Measurements from ENCODE around the gene ZNF516. TPM values are rescaled to one million over a fixed set of nuclear protein-coding genes. Genes with fewer than 3 reads are reported as not detected.

ZNF516 gene
- total RNA-seq, 1 experiment from 2014 or later, result 25.5 TPM

GRCh38 chr18:76402026-76402990, 92.7 kb downstream of the ZNF516 start:
- no peak for TF ChIP-seq CTCF (IDR thresholded peaks at IDR 0.05; ENCODE audit: insufficient read depth in 1 of 2, low read depth in 1 of 2, low read length in 1 of 2, severe bottlenecking in 1 of 2, unreplicated experiment in 1 of 2)
- intact Hi-C loops (cut with micrococcal nuclease; ENCODE audit: unreplicated experiment), result no loop called here
- Mint-ChIP-seq H3K4me3 (ENCODE audit: unreplicated experiment) (no peak overlapping the region), H3K4me1 (ENCODE audit: low read depth, unreplicated experiment) (no peaks in the 10 kb centered on the region), H3K36me3 (ENCODE audit: insufficient read depth, unreplicated experiment) (peaks cover 11% of the 10 kb centered on the region), H3K27me3 (ENCODE audit: insufficient read depth, unreplicated experiment) (no peaks in the 10 kb centered on the region), H3K27ac (ENCODE audit: unreplicated experiment) (no peak overlapping the region), H3K9me3 (ENCODE audit: unreplicated experiment) (no peaks in the 10 kb centered on the region)
- no peak for DNase-seq
- H3K36me3 ChIP-seq (ENCODE audit: control insufficient read depth, insufficient read depth, low read length), result no peaks in the 10 kb centered on the region
- H3K4me1 ChIP-seq, result no peaks in the 10 kb centered on the region
- no peak overlapping the region for H3K4me3 ChIP-seq (ENCODE audit: low read depth, low read length)
- no peaks in the 10 kb centered on the region for H3K9me3 ChIP-seq
- BruUV-seq (replicated peaks), result no TSS peak
- H3K27me3 ChIP-seq (replicated peaks; ENCODE audit: control insufficient read depth, insufficient read depth, low read length), result no peaks in the 10 kb centered on the region
- ChIA-PET CTCF (no interaction called here), POLR2A (no interaction called here)

GRCh38 chr18:76401498-76401897, 93.5 kb downstream of the ZNF516 start:
- CTCF ChIA-PET, result interaction anchor here (0.7 kb wide), 1 partner anchor 14 kb away, joined by 4 read pairs; no protein-coding TSS in a partner anchor
- POLR2A ChIA-PET, result no interaction called here

More at GRCh38 chr18:76401498-76401897, 93.5 kb downstream of the ZNF516 start:
- Mint-ChIP-seq H3K27me3 (ENCODE audit: insufficient read depth, unreplicated experiment) (no peaks in the 10 kb centered on the region), H3K4me1 (ENCODE audit: low read depth, unreplicated experiment) (no peaks in the 10 kb centered on the region), H3K27ac (ENCODE audit: unreplicated experiment) (no peak overlapping the region), H3K36me3 (ENCODE audit: insufficient read depth, unreplicated experiment) (peaks cover 8% of the 10 kb centered on the region), H3K9me3 (ENCODE audit: unreplicated experiment) (no peaks in the 10 kb centered on the region), H3K4me3 (ENCODE audit: unreplicated experiment) (no peak overlapping the region)
- Histone ChIP-seq H3K36me3 (ENCODE audit: control insufficient read depth, insufficient read depth, low read length) (no peaks in the 10 kb centered on the region), H3K9me3 (no peaks in the 10 kb centered on the region), H3K4me1 (no peaks in the 10 kb centered on the region), H3K4me3 (ENCODE audit: low read depth, low read length) (no peak overlapping the region), H3K27me3 (replicated peaks; ENCODE audit: control insufficient read depth, insufficient read depth, low read length) (no peaks in the 10 kb centered on the region)
- no TSS peak for BruUV-seq (replicated peaks)
- no peak for TF ChIP-seq CTCF (IDR thresholded peaks at IDR 0.05; ENCODE audit: insufficient read depth in 1 of 2, low read depth in 1 of 2, low read length in 1 of 2, severe bottlenecking in 1 of 2, unreplicated experiment in 1 of 2)
- intact Hi-C loops (cut with micrococcal nuclease; ENCODE audit: unreplicated experiment), result no loop called here
- DNase-seq, result no peak

Data from Caco-2 (cell line).